HG02938 (cell line): ENCODE data around the gene GALNT13.
A peak's percentile ranks its signal among the peaks of the same experiment; 100 is the strongest.

Experiments
- ATAC-seq: cut with Tn5 transposase; IDR thresholded peaks from one replicate; pipeline ENCODE4 v1.9.1; 2021; ENCODE audit warnings: mild to moderate bottlenecking, moderate library complexity; ENCODE audit not compliant: unreplicated experiment

GALNT13 gene

DNA sequence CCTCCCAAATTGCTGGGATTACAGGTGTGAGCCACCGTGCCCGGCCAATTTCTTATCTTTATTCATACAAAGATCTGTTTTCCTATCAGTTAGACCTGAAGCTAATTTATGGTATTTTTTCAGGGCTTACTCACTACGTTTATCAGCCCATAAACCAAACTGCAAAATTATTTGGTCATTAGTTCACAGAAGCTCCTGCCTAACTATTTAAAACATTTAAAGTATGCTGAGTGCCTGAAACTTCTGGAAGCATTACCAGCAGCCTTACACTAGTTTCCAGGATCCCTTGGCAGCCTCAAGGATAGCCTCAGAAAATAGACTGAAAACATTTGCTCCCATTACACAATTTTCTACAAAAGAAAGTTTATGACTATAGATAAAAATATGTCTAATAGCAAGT, 68.8 kb downstream of the GALNT13 start:
- no peak for ATAC-seq

DNA sequence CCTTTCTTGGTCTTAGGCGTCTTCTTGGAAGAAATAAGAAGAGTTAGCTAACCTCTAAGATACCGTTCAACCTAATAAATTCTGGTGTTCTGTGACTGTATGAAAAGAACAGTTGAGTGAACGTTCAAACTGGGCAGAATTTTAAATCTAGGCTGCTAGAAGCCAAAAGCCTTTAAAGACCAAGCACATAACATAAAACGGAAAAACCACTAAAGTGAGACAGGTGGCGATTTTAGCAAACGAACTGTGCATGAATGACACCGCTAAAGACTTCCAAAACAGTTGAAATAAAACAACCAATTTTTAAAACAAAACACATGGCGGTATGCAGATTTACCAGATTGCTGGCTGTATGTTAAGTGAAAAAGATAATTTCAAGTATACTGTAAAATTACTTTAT, 73.1 kb downstream of the GALNT13 start:
- ATAC-seq, result no peak

DNA sequence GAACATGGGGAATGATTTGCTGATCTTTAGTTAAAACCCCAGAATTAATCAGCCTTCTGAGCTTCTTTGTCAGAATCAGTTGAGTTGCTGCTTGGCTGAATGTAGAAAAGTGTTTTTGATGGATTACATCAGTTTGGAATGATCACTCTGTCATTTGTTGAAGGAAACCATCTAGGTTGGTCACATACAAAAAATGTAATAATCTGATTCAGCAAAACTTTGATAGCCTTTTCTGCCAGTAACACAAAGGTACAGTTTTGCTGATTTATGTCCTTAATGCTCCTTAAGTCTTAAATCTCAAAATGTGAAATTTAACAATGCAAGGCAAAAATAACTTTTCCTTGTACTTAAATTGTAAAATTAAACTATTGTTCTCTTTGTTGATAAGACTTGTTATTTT, 74.3 kb downstream of the GALNT13 start:
- ATAC-seq, result no peak

DNA sequence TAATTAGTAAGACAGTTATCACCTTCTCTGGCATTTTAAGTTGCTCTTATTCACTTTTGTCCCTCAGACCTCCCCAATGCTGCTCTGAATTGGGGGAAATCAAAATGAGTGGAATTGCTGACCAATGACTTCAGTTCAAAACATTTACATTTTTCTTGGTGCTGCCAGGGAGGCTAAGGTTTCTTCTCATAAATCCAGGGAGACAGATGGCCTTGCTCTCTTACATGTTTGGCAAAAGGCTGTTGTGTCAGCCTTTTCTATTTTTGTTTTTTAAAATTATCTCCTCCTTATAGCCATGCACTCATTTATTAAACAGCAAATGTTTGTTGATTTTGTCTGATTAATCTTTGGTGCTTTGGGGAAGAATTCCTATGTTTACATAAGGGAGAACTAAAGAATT, 82.0 kb downstream of the GALNT13 start:
- no peak for ATAC-seq

DNA sequence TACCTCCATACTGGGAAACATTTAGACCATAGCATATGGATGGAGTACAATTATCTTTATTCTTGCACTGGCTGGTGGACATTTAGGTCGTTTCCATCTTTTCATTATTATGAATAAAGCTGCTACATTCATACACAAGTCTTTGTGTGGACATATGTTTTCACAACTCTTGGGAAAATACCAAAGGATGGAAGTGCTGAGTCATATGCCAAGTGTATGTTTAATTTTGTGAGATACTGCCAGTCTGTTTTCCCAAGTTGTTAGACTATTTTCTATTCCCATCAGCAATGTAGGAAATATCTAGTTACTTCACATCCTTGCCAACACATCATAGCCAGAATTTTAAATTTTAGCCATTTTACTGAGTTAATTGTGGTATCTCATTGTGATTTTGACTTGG, 91.5 kb downstream of the GALNT13 start:
- ATAC-seq, result no peak

DNA sequence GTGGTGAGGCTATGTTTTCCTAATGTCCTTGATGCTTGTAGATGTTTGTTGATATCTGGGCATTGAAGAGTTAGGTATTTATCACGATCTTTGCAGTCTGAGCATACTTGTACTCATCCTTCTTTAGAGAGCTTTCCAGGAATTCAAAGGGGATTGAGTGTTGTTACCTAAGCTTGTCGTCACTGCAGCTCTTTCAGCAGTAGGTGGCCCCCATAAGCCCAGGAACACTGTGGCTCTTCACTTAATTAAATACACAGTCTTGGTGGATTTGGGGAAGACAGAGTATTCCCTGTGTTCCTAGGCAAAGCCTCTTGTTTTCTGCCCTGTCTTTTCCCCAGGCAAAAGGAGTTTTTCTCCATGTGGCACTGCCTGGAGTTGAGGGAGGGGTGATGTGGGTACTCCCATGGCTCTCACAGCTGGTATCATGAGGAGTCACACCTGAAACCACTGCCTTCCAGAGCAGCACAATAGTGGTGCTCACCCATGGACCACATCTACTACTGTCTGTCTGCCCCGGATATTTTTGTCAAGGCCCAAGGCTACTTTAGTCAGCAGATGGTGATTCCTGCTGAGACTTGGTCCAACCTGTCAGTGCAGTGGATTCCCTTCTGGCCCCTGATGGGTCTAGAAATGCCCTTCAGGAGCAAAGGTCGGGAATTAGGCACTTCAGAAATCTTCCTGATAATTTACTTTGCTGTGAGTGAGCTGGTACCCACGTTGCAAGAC, 95.7 kb downstream of the GALNT13 start:
- no peak for ATAC-seq

DNA sequence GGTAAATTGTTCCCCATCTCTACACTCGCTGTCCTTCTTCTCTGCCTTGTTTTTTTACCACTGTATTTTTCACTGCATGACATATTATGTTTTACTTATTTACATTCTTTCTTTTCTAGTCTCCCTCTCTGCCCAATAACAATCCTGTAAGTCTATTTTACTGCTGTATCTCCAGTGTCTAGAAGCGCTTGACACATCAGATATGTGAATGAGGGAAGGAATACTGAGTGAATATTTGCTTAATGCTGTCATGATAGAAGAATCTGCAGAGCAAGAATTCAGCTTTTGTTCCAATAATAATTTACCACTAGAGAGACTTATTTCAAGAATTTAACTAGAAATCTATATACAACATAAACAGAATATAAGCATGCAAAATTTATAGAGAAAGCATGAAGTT, 99.5 kb downstream of the GALNT13 start:
- no peak for ATAC-seq

DNA sequence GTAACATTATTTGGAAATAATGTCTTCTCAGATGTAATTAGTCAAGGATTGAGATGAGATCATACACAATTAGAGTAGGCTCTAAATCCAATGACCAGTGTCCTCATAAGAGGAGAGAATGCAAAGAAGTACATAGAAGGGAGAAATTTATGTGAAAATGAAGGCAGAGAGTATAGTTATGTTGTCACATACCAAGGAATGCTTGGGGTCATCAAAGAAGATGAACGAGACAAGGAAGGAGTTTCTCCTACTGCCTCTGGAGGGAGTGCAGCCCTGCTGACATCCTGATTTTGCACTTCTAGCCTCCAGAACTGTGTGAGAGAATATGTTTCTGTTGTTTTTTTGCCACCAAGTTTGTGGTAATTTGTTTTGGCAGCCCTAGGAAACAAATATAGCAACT, 100.1 kb downstream of the GALNT13 start:
- no peak for ATAC-seq

DNA sequence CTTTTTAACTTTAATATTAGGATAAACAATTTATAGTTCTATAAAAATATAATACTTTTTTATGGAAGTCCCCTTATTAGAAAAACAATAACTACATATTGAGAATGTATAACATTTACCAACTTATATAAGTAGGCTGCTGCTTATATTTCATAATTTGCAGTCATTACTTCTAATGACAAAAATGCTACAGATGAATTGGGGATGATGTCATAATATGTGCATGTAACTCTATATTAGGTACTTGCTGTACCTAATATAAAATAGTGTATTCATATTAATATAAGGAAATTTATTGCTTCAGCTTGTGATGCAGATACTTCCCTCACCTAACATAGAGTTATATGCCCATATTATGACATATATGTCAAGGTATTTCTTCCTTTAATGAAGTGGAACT, 100.7 kb downstream of the GALNT13 start:
- no peak for ATAC-seq

DNA sequence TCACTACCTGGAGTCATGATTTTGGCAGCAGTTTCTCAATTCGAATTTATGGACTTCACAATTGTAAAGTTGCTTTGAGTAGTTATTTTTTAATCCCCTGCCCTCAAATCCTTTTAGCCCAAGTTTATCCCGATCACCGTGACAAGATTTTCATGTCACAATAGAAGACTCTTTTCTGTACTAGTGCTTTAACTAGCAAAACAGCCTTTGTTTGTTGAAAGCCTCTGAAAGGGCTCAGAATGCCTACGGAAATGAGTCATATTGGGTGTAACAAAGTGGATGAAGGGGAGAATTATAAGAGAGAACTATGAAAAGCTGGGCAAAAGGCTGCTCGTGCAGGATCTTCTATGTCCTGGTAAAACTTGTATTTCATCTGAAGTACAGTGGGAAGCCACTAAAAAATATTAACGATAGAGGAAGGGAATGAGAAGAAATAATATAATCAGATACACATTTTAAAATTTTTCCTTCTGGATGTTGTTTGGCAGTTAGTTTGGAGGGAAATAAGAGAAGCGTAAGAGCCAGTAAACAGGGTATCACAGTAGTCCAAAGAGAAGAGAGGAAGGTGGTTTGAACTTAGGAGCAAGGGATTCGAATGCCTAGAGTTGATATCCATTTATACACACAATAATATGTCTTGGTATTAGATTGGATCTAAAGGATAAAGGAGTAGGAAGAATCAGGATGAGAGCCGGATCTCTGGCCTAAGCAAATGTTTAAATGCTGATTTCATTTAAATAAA, 114.9 kb downstream of the GALNT13 start:
- ATAC-seq, result no peak

DNA sequence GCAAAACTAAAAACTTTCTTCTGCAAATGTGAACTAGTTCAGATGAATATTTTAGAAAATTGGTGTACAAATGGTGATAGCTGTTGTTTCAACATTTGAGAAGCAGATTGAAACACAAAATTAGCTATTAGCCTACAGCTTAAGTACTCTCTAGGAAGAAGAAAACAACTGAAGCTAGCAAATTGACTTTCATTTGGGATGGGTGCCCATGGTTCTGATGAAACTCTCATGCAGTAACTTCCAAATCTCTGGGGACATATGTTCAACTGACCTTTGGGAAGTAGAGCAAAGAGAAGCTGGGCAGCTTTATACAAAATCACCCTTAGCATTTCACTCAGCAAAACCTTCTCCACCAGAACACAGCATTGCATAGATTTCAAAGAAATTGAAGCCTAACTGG, 119.0 kb downstream of the GALNT13 start:
- ATAC-seq, result no peak

DNA sequence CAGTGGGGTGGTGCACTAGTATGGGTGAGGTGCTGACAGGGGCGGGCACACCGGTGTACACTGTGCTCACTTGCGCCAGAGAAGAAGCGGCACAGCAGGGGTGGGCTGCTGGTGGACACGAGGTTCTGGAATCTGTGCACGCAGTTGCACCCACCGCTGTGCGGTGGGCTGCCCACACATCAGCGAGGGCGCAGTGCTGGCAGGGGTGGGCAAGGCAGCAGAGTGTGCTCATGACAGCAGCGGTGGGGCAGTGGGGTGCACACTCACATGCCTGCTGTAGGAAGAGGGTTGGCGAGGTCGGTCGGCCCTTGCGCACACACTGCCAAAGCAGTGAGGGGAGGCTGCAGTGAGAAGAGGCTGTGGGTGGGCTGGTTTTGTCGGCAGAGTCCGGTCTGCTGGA, 141.8 kb downstream of the GALNT13 start:
- ATAC-seq, result no peak

DNA sequence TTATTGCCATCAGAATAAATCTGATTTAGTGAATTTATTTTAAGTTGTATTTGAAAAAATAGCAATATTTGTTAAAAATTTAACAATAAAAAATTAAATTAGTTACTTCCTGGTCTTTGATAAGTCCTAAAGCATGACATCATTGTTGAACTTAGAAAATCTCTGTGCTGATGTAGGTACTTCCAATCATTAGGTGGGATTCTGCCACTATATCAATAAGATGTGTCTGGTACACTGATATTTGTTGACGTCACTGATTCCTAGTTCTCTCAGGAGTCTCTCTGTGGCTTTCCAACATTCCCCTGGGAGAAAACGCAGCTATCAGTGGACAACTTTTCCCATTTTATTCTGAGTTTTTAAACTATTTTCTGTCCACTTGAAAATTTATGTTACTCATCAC, 143.5 kb downstream of the GALNT13 start:
- ATAC-seq, result no peak

DNA sequence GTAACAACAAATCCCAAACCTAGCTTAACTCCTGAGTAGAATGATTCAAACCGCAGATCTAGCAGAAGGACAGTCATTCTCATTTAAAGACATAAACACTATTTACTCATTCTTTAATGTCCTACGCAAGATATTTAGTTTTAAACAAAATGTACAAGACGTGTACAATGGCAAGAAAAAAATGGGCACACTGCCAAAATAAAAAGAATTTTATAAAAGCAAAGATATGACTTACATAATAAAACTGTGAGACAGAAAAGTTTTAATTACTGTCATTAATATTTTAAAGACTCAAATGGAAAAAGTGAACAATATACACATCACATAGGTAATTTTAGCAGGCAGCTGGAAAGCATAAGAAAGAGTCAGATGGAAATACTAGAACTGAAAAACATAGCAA, 157.8 kb downstream of the GALNT13 start:
- no peak for ATAC-seq

DNA sequence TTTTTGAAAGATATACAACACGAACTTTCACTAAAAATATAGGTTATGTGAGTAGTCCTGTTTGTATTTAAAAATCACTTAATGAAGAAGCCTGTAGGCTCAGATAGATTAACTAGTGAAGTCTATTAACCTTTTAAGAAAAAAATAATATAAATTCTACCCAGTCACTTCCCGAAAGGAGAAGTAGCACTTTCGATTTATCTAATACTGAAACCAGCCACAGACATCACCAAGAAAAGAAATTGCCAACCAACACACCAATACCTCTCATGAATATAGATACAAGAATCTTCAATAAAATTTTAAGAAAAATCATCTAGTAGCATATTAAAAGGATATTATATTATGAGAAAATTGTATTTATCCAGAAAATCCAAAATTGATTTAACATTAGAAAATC, 160.5 kb downstream of the GALNT13 start:
- peak; percentile 64 for ATAC-seq

DNA sequence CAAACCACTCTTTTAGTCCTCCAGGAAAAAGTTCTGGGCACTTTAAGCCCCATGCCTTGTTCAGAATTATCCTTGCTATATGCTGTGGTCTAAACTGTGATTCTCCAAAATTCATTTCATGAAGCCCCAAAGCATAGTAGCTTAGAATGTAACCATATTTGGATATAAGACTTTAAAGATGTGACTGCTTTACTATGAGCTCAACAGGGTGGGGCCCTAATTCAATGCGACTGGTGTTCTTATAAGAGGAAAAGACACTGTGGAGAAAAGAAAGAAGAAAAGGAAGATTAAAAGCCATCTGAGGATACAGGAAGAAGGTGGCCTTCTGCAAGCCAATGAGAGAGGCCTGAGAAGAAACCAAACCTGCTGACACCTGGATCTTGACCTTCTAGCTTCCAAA, 174.8 kb downstream of the GALNT13 start:
- no peak for ATAC-seq

DNA sequence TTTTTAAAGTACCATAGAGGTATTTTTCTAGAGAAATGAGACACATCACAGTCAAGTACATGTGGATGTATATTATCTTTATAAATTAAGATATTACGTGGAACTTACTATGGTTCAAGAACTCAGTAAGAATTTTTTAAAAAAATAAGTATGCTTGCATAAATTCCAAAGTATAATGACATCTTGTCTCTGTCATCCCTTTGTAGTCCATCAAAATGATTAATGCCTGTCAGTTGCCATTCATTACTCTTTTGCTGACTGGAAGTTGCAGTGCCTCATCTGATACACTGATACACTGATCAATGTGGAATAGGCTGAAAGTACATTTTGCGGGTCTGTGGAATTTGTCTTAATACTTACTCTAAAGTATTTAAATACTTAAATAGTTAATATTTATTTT, 177.2 kb downstream of the GALNT13 start:
- no peak for ATAC-seq

DNA sequence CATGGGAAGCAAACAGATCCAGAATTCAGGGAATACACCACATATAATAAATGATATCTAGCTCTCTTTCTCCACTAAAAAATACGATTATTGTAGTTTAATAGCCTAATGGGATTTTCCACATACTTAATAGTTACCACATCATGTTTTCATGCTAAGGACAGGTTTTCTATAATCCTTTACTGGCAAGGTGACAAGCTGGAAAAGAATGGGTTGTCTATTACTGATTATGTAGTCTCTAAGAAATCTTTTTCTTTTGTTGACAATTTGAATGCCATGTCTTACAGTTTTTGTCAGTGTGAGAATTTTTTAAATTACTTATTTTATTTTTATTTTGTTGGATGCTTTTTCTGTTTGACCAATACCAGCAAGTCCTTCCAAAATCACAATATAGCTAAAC, 177.8 kb downstream of the GALNT13 start:
- ATAC-seq, result no peak

DNA sequence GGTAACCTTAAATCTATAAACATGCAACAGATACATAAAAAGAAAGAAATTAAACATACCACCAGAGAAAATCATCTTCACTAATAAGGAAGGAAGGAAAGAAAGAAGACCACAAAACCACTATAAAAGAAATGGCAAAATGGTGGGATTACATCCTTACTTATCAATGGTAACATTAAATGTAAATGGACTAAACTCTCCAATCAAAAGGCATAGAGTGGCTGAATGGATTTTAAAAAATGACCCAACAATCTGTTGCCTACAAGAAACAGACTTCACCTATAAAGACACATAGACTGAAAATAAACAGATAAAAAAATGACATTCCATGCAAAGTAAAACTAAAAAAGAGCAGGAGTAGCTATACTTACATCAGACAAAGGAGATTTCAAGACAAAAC, 195.4 kb downstream of the GALNT13 start:
- no peak for ATAC-seq

DNA sequence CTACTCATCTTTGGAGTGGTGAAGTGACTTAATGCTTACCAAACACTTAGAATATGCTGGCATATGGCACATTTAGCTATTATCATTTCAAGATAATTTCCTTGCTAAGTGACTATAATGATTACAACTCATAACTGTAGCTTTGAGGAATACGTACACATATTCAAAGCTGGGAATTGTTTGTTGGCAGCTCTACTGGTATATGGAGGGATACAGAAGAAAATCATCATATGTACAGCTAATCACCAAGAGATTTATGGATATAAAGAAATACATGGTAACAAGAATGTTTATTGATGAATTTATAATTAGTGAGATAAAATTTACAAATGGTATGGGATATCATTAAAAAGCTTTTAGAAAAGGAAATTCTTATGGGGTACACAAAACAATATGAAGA, 207.2 kb downstream of the GALNT13 start:
- ATAC-seq, result no peak

DNA sequence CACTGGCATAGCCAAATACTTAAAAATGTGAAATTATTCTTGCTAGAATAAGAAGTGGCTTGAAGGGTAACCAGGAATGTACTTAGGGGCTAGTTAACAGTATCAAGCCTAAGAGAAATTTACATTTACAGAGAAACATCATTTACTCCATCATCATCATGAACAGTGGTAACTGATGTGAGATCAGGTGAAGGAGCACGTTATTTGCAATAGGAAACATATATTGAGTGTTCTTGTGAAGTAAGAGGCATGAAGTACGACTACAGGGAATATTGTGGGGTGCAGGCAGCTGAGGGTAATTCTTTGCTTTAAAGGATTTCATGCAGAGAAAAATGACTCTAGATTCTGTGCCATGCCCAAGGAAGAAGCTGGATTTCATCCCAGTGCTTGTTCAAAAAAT, 220.8 kb downstream of the GALNT13 start:
- no peak for ATAC-seq

DNA sequence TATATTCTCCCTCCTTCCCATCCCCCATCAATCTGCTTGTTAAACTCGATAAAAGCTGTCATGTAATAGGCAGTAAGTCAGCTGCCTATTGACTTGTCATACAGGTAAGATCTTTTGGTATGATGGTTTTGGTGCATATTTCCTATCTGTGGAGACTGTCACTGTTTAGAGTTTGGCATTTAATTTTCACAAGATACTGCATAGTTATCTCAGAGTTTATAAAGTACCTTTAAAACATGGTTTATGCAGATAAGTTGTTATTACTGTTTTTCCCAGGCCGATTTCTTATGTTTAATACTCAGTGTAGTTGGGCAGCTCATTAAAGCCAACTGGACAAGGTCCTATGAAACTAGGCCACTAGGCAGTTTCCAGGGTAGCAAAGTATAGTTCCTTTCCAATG, 222.1 kb downstream of the GALNT13 start:
- ATAC-seq, result no peak
